ENCODE measurements around the gene CRELD2.

Gene CRELD2

DNA sequence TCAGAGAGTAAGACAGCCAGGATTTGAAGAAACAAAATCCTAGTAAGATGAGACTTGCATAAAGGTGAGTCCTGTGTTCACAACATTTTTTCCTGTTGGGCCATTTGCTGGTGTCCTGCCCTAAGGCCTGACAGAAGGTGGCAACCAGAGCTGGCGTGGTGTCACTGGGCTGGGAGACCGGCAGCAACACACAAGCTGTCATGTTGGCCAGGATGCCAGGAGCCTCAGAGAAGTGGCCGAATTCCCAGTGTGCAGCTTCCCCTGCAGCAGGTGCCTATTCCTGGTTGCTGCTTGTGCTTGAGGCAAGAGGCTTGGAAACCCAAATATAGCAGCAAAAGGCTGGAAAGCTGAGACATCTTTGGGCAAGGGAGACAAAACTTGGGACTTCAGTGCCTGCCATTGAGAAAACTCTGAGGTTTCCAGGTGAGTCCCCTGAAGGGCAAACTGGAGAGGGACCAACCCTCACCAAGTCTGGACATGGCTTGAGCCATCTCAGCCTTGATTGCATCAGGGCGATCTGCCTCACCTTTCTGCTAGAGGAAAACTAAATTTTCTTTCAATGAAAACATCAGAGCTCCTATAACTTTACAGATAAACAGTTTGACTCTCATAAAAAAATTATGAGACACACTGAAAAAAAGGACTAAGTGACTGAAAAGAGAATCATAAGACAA is 26.1 kb upstream of the CRELD2 start:
- Histone ChIP-seq H3K4me3 (ENCODE audit: low read depth in 1 of 2, low read length in 2 of 2) (no peak overlapping the region), H3K36me3 (ENCODE audit: insufficient read depth, low read length) (peaks cover 10% of the 10 kb centered on the region), H3K9ac (ENCODE audit: low read length) (no peak overlapping the region), H3K27me3 (ENCODE audit: control insufficient read depth in 1 of 2, insufficient read depth in 2 of 2, low read length in 2 of 2) (no peaks in the 10 kb centered on the region), H3K27ac (ENCODE audit: low read depth, low read length) (no peak overlapping the region), H3K9me3 (ENCODE audit: low read length) (no peaks in the 10 kb centered on the region), H3K4me1 (ENCODE audit: insufficient read depth, low read length) (no peaks in the 10 kb centered on the region)

DNA sequence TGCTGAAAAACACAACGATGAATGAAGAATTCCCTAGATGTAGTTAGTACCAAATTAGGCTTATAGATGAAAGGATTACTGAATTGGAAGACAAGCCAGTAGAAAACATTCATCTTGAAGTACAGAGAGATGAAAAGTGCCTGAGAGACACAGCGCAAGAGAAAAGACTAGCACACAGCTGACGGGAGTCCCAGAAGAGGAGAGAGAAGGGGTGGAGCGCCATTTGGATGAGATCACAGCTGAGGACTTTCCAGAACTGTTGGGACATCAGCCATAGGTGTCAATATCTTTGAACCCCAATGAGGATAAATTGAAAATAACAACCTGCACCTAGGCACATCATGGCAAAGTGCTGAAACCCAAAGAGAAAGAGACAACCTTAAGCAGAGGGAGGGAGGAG is 25.4 kb upstream of the CRELD2 start:
- Histone ChIP-seq H3K9me3 (ENCODE audit: low read length) (no peaks in the 10 kb centered on the region), H3K27ac (ENCODE audit: low read depth, low read length) (no peak overlapping the region), H3K9ac (ENCODE audit: low read length) (no peak overlapping the region), H3K36me3 (ENCODE audit: insufficient read depth, low read length) (peaks cover 6% of the 10 kb centered on the region), H3K27me3 (ENCODE audit: control insufficient read depth in 1 of 2, insufficient read depth in 2 of 2, low read length in 2 of 2) (no peaks in the 10 kb centered on the region), H3K4me3 (ENCODE audit: low read depth in 1 of 2, low read length in 2 of 2) (no peak overlapping the region), H3K4me1 (ENCODE audit: insufficient read depth, low read length) (no peaks in the 10 kb centered on the region)

DNA sequence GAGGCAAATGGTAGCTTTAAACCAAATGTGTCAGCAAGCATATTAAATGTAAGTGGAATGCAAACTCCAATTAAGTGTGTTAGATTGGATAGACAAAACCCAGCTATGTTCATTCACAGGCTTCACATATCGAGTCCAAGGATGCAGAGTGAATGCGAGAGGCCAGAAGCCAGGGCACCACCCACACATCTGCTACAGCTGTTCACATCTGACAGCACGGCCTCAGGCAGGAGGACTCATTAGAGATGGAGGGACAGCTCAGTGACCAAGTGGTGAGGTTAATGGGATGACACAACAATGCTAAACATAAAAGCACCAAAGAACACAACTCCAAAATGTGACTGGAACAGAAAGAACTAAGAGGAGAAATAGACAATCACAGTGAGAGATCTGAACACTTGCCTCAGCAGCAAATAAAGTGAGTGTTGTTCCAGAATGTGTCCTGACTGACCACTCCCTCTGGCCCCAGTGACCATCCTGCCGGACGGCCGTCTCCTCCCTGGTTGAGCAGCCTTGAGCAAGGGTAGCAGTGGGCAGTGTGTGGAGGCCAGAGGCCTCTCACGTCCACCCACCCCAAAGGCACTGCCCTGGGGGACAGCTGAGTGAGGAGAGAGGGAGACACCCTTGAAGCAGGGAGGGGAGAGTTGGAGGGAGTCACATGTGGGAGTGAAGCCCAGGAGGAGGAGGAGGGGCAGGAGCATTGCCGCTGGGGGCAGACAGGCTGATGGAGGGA is 23.9 kb upstream of the CRELD2 start:
- no peak overlapping the region for H3K9ac ChIP-seq (ENCODE audit: low read length)
- H3K4me1 ChIP-seq (ENCODE audit: insufficient read depth, low read length), result no peaks in the 10 kb centered on the region
- no peak overlapping the region for H3K4me3 ChIP-seq (ENCODE audit: low read depth in 1 of 2, low read length in 2 of 2)
- no peak overlapping the region for H3K27ac ChIP-seq (ENCODE audit: low read depth, low read length)
- H3K36me3 ChIP-seq (ENCODE audit: insufficient read depth, low read length), result no peaks in the 10 kb centered on the region
- H3K27me3 ChIP-seq (ENCODE audit: control insufficient read depth in 1 of 2, insufficient read depth in 2 of 2, low read length in 2 of 2), result no peaks in the 10 kb centered on the region
- H3K9me3 ChIP-seq (ENCODE audit: low read length), result no peaks in the 10 kb centered on the region

DNA sequence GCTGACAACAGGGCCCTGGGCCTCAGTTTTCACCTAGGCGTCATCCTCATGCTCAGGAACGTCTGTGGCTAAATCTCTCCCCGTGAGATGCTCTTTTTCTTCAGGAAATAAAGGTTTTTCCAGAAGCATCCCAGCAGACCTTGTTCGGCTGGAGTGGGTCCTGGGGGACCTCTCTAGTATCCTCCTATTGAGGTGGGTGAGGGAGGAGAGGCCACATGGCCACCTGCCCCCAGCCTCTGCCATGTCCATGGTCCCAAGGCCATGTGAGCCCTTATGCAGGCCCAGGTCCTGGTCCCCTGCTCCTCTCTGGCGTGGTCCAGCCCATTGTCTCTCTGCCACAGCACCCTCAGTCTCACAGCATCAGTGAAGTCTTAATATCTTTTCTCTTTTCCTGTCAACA is 22.2 kb upstream of the CRELD2 start:
- H3K4me3 ChIP-seq (ENCODE audit: low read depth in 1 of 2, low read length in 2 of 2), result no peak overlapping the region
- H3K4me1 ChIP-seq (ENCODE audit: insufficient read depth, low read length), result no peaks in the 10 kb centered on the region
- H3K9ac ChIP-seq (ENCODE audit: low read length), result no peak overlapping the region
- H3K27me3 ChIP-seq (ENCODE audit: control insufficient read depth in 1 of 2, insufficient read depth in 2 of 2, low read length in 2 of 2), result no peaks in the 10 kb centered on the region
- H3K36me3 ChIP-seq (ENCODE audit: insufficient read depth, low read length), result peaks cover 4% of the 10 kb centered on the region
- no peak overlapping the region for H3K27ac ChIP-seq (ENCODE audit: low read depth, low read length)
- no peaks in the 10 kb centered on the region for H3K9me3 ChIP-seq (ENCODE audit: low read length)

DNA sequence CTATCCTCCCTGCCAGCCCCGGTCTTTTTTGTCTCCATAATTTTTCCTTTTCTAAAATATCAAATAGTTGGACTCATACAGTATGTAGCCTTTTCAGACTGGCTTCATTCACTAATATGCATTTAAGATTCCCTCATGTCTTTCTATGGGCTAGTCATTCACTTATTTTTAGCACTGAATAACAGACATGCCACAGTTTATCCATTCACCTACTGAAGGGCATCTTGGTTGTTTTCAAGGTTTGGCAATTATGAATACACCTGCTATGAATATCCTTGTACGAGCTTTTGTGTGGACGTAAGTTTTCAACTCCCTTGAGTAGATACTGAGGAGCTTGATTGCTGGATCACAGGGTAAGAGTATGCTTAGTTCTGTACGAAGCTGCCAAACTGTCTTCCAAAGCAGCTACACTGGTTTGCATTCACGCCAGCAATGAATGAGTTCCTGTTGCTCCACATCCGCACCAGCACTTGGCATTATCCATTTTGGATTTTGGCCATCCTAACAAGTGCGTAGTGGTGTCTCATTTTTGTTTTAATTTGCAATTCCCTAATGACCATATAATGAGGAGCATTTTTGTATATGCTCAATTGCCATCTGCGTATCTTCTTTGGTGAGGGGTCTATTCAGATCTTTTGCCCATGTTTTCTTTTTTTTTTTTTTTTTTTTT is 21.3 kb upstream of the CRELD2 start:
- Histone ChIP-seq H3K27ac (ENCODE audit: low read depth, low read length) (no peak overlapping the region), H3K9ac (ENCODE audit: low read length) (no peak overlapping the region), H3K4me1 (ENCODE audit: insufficient read depth, low read length) (no peaks in the 10 kb centered on the region), H3K9me3 (ENCODE audit: low read length) (no peaks in the 10 kb centered on the region), H3K36me3 (ENCODE audit: insufficient read depth, low read length) (peaks cover 14% of the 10 kb centered on the region), H3K27me3 (ENCODE audit: control insufficient read depth in 1 of 2, insufficient read depth in 2 of 2, low read length in 2 of 2) (no peaks in the 10 kb centered on the region), H3K4me3 (ENCODE audit: low read depth in 1 of 2, low read length in 2 of 2) (no peak overlapping the region)

DNA sequence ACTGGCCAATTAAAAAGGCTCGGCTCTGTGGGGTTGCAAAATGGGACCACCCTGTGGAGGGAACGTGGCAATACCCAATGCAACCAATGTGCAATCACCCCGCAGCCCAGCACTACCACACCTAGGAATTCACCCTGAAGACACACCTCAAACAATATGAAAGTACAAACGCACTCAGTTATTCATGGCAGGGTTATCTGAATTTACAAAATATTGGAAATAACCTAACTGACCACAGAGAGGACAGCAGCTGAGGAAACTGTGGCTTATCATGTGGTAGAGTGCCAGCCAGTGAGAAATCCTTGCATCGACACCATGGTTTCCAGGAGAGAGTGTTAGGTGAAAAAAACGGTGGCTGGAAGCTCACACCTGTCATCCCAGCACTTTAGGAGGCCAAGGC is 18.9 kb upstream of the CRELD2 start:
- Histone ChIP-seq H3K36me3 (ENCODE audit: insufficient read depth, low read length) (peaks cover 33% of the 10 kb centered on the region), H3K27me3 (ENCODE audit: control insufficient read depth in 1 of 2, insufficient read depth in 2 of 2, low read length in 2 of 2) (no peaks in the 10 kb centered on the region), H3K4me3 (ENCODE audit: low read depth in 1 of 2, low read length in 2 of 2) (no peak overlapping the region), H3K4me1 (ENCODE audit: insufficient read depth, low read length) (no peaks in the 10 kb centered on the region), H3K9me3 (ENCODE audit: low read length) (no peaks in the 10 kb centered on the region), H3K9ac (ENCODE audit: low read length) (no peak overlapping the region), H3K27ac (ENCODE audit: low read depth, low read length) (no peak overlapping the region)

DNA sequence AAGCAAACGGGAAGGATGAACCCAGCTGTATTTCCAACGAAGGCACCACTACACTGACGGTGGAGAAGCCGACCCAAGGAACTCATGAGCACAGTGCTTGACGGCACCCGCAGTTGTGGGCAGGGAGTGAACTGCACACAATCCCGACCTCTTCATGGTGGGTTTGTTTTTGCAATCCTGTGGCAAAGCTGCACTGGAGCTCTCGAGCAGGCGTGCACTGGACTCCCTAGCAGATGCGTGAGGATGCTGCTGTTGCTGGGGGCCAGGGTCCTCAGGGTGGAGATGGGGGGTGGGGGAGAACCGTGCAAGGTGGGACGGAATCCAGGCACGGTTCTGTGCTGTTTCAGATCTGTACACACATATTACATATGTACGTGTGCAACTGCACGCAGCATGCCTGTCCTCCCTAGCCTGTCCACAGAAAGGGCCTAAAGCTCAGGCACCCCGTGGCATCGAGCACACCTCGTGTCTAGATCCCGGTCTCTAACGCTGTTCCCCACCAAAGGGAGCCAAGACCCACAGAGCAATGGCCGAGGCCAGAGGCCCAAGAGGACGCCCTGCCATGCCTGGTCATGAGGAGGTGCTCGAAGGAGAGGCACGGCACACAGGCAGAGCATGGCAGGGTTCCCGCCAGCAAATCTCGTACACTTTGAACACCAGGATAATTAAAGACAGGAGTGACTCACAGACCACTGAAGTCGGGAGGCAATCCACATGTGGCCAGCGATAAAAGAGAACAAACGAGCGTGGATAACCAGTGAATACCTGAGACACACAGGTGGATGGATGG is 17.8 kb upstream of the CRELD2 start:
- Histone ChIP-seq H3K27me3 (ENCODE audit: control insufficient read depth in 1 of 2, insufficient read depth in 2 of 2, low read length in 2 of 2) (no peaks in the 10 kb centered on the region), H3K27ac (ENCODE audit: low read depth, low read length) (no peak overlapping the region), H3K4me1 (ENCODE audit: insufficient read depth, low read length) (no peaks in the 10 kb centered on the region), H3K4me3 (ENCODE audit: low read depth in 1 of 2, low read length in 2 of 2) (no peak overlapping the region), H3K9me3 (ENCODE audit: low read length) (no peaks in the 10 kb centered on the region), H3K36me3 (ENCODE audit: insufficient read depth, low read length) (peaks cover 33% of the 10 kb centered on the region), H3K9ac (ENCODE audit: low read length) (no peak overlapping the region)

DNA sequence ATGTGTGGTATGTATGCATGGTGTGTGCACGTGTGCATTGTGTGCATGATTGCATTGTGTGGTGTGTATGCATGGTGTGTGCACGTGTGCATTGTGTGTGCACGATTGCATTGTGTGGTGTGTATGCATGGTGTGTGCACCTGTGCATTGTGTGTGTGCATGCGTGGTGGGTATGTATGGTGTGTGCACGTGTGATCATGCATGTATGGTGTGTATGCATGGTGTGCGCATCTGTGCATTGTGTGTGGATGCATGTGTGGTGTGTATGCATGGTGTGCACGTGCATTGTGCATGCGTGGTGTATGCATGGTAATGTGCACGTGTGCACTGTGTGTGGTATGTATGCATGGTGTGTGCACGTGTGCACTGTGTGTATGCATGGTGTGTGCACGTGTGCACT is 17.0 kb upstream of the CRELD2 start:
- Histone ChIP-seq H3K9ac (ENCODE audit: low read length) (no peak overlapping the region), H3K4me3 (ENCODE audit: low read depth in 1 of 2, low read length in 2 of 2) (no peak overlapping the region), H3K36me3 (ENCODE audit: insufficient read depth, low read length) (peaks cover 34% of the 10 kb centered on the region), H3K4me1 (ENCODE audit: insufficient read depth, low read length) (no peaks in the 10 kb centered on the region), H3K9me3 (ENCODE audit: low read length) (no peaks in the 10 kb centered on the region), H3K27me3 (ENCODE audit: control insufficient read depth in 1 of 2, insufficient read depth in 2 of 2, low read length in 2 of 2) (no peaks in the 10 kb centered on the region), H3K27ac (ENCODE audit: low read depth, low read length) (no peak overlapping the region)

DNA sequence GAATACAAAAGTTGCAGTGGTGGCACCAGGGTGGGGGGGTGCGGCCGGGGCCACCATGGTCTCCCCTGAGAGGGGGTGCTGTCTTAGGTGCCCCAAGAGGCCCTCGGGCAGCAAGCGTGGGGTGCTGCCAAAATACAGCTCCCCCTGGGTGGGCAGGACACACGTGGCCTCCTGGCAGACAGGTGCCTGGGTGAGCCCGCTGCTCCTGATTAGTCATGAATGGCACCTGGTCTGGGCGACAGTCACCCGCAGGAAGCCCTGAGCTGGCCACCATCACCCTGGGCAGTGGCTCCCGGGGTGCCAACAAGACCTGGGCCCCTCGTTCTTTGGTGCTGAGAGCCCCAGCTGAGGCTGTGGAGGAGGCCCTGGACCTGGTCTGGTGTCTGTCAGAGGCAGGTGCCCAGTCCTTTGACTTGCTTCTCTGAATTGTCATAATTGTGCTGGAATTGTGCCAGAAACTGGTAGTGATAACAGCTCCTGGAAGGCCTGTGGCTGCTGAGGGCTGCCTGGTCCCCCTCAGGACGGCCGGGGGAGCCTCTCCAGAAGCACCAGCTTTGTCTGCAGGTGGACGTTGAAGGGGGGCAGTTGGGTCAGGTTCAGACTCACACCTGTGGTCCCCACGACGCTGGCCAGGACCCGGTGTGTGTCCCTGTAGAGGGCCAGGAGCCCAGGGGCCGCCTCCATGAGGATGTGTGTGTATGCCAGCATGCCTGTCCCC is 15.0 kb upstream of the CRELD2 start:
- no peak overlapping the region for H3K9ac ChIP-seq (ENCODE audit: low read length)
- no peak overlapping the region for H3K4me3 ChIP-seq (ENCODE audit: low read depth in 1 of 2, low read length in 2 of 2)
- no peak overlapping the region for H3K27ac ChIP-seq (ENCODE audit: low read depth, low read length)
- H3K4me1 ChIP-seq (ENCODE audit: insufficient read depth, low read length), result no peaks in the 10 kb centered on the region
- H3K36me3 ChIP-seq (ENCODE audit: insufficient read depth, low read length), result peaks cover 51% of the 10 kb centered on the region
- no peaks in the 10 kb centered on the region for H3K27me3 ChIP-seq (ENCODE audit: control insufficient read depth in 1 of 2, insufficient read depth in 2 of 2, low read length in 2 of 2)
- no peaks in the 10 kb centered on the region for H3K9me3 ChIP-seq (ENCODE audit: low read length)

DNA sequence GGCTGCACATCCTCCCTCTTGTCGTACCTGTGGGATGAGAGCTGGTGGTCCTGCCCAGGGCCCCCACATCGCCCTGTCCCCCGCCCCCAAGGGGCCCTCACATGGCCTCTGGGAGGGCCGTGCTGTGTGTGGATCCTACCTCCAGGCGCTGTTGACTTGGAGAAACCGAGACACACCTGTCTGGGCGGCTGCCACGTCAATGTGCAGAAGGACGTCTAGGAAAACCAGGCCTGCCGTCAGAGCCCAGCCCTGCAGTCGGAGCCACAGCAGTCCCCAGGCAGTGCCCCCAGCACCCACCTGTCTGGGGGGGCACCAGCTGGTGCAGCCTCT is 14.4 kb upstream of the CRELD2 start:
- Histone ChIP-seq H3K4me3 (ENCODE audit: low read depth in 1 of 2, low read length in 2 of 2) (no peak overlapping the region), H3K36me3 (ENCODE audit: insufficient read depth, low read length) (peaks cover 51% of the 10 kb centered on the region), H3K4me1 (ENCODE audit: insufficient read depth, low read length) (no peaks in the 10 kb centered on the region), H3K9me3 (ENCODE audit: low read length) (no peaks in the 10 kb centered on the region), H3K27me3 (ENCODE audit: control insufficient read depth in 1 of 2, insufficient read depth in 2 of 2, low read length in 2 of 2) (no peaks in the 10 kb centered on the region), H3K27ac (ENCODE audit: low read depth, low read length) (no peak overlapping the region), H3K9ac (ENCODE audit: low read length) (no peak overlapping the region)

DNA sequence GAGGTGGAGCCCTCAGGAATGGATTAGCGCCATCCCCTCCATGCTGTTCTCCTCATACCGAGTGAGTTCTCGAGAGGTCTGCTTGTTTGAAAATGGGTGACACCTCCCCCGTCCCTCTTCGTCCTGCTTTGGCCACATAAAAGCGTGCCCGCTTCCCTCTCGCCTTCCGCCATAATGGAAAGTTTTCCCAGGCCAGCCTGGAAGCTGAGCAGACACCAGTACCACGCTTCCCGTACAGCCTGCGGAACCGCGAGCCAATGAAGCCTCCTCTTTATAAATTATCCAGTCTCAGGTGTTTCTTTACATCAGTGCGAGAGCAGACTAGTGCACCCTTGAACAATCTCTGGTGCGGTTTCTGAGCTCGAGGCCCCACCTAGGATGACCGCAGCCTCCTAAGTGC is 13.0 kb upstream of the CRELD2 start:
- no peak overlapping the region for H3K9ac ChIP-seq (ENCODE audit: low read length)
- H3K4me3 ChIP-seq (ENCODE audit: low read depth in 1 of 2, low read length in 2 of 2), result no peak overlapping the region
- H3K27me3 ChIP-seq (ENCODE audit: control insufficient read depth in 1 of 2, insufficient read depth in 2 of 2, low read length in 2 of 2), result no peaks in the 10 kb centered on the region
- peaks cover 64% of the 10 kb centered on the region for H3K36me3 ChIP-seq (ENCODE audit: insufficient read depth, low read length)
- H3K4me1 ChIP-seq (ENCODE audit: insufficient read depth, low read length), result no peaks in the 10 kb centered on the region
- no peaks in the 10 kb centered on the region for H3K9me3 ChIP-seq (ENCODE audit: low read length)
- no peak overlapping the region for H3K27ac ChIP-seq (ENCODE audit: low read depth, low read length)

Data from muscle layer of colon (tissue), 2 donors.